ENCODE data around the gene PSEN2.

GRCh38 chr1:226838456-226838855 lies 32.0 kb upstream of the PSEN2 start:
- TF ChIP-seq CTCF (IDR thresholded peaks at IDR 0.05; ENCODE audit: low read depth, low read length) (no peak), POLR2A (IDR thresholded peaks at IDR 0.05; ENCODE audit: extremely low read depth, insufficient read length) (no peak), MYC (IDR thresholded peaks at IDR 0.05; ENCODE audit: low read depth, low read length) (no peak)

Measured in NB4 (cell line).